A549 (cell line): ENCODE data around the gene HCRTR1.

Experiments used
- BHLHE40 ChIP-seq: IDR thresholded peaks from 2 replicates; pipeline ENCODE4 v1.6.1; 2012; ENCODE audit warnings: low read depth, low read length, inconsistent platforms
- CEBPB ChIP-seq, 2 experiments: fragments of >200 bp in 1 of 2; sonication (Bioruptor Twin) in 1 of 2; formaldehyde crosslinking in 1 of 2; IDR thresholded peaks; 2 replicates each; pipeline ENCODE4 v1.6.1; 2012 to 2016
- EP300 ChIP-seq, 2 experiments: fragments of >200 bp; sonication (Bioruptor Twin); formaldehyde crosslinking; IDR thresholded peaks; 2 replicates in 1 of 2; 3 replicates in 1 of 2; pipeline ENCODE4 v1.6.1; 2016 to 2017
- FOSB ChIP-seq: fragments of 250-450 bp; sonication (Bioruptor Pico); IDR thresholded peaks from 2 replicates; pipeline ENCODE4 v1.5.0; 2020; ENCODE audit warnings: mild to moderate bottlenecking, moderate library complexity
- HOXB13 ChIP-seq: fragments of 250-450 bp; sonication (Bioruptor Pico); IDR thresholded peaks from 2 replicates; pipeline ENCODE4 v1.5.0; 2020; ENCODE audit warnings: low read depth, mild to moderate bottlenecking, moderate library complexity
- JUN ChIP-seq, 2 experiments: fragments of >200 bp; sonication (Bioruptor Twin); formaldehyde crosslinking; IDR thresholded peaks; 2 replicates in 1 of 2; 3 replicates in 1 of 2; pipeline ENCODE4 v1.6.1; 2016 to 2017
- KDM5A ChIP-seq: fragments of 200-600 bp; sonication (generic); IDR thresholded peaks from 2 replicates; pipeline ENCODE4 v1.6.1; 2016; ENCODE audit warnings: antibody characterized with exemption, mild to moderate bottlenecking
- MAFK ChIP-seq: fragments of 450-650 bp; IDR thresholded peaks from 2 replicates; pipeline ENCODE4 v1.6.1; 2014; ENCODE audit not compliant: partially characterized antibody
- MAZ ChIP-seq: fragments of 150-350 bp; IDR thresholded peaks from 2 replicates; pipeline ENCODE4 v1.6.1; 2014; ENCODE audit warnings: antibody characterized with exemption, low read depth, low read length, borderline replicate concordance
- POLR2A ChIP-seq: IDR thresholded peaks from 2 replicates; pipeline ENCODE4 v1.6.1; 2012; ENCODE audit warnings: mild to moderate bottlenecking, low read length
- RAD21 ChIP-seq, 2 experiments: fragments of >200 bp in 1 of 2; sonication (Bioruptor Twin) in 1 of 2; formaldehyde crosslinking in 1 of 2; IDR thresholded peaks in 1 of 2; conservative IDR thresholded peaks in 1 of 2; 2 replicates in 1 of 2; 3 replicates in 1 of 2; pipeline ENCODE4 v1.6.1; 2012 to 2018; ENCODE audit warnings: inconsistent platforms in 1 of 2
- TF ChIP-seq, protein P1 (sequence below): fragments of >200 bp; sonication (Bioruptor Twin); formaldehyde crosslinking; IDR thresholded peaks from 3 replicates; pipeline ENCODE4 v1.5.1; 2016
- TF ChIP-seq, protein P2 (sequence below): fragments of 200-600 bp; sonication (generic); IDR thresholded peaks from 2 replicates; pipeline ENCODE4 v1.6.1; 2016; ENCODE audit warnings: antibody characterized with exemption, mild to moderate bottlenecking, moderate library complexity

DNA sequence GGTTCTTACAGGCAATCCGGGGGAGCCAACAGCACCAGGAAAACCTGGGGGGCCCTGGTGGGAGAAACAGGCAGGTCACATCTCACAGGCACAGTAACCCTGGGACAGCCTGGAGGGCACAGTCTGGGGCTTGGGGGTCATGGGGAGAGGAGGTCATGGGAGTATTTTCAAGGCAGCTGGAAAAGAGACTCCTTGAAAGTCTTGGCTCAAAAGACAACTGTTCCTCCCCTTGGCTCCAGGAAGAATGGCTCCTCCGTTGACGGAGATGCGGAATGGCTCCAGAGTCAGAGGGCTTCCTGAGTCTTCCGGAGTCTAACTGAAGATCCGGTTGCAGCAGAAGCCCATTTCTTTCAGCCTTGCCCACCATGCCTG, 53.1 kb downstream of the HCRTR1 start:
- TF ChIP-seq, protein P1, sequence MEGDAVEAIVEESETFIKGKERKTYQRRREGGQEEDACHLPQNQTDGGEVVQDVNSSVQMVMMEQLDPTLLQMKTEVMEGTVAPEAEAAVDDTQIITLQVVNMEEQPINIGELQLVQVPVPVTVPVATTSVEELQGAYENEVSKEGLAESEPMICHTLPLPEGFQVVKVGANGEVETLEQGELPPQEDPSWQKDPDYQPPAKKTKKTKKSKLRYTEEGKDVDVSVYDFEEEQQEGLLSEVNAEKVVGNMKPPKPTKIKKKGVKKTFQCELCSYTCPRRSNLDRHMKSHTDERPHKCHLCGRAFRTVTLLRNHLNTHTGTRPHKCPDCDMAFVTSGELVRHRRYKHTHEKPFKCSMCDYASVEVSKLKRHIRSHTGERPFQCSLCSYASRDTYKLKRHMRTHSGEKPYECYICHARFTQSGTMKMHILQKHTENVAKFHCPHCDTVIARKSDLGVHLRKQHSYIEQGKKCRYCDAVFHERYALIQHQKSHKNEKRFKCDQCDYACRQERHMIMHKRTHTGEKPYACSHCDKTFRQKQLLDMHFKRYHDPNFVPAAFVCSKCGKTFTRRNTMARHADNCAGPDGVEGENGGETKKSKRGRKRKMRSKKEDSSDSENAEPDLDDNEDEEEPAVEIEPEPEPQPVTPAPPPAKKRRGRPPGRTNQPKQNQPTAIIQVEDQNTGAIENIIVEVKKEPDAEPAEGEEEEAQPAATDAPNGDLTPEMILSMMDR, result no peak
- TF ChIP-seq HOXB13 (CRISPR knock-in tag) (no peak), POLR2A (no peak), RAD21 (conservative IDR thresholded peaks at IDR 0.05 in 1 of 2, IDR thresholded peaks at IDR 0.05 in 1 of 2) (no peak), JUN (IDR thresholded peaks at IDR 0.05) (no peak), CEBPB (IDR thresholded peaks at IDR 0.05) (no peak), MAFK (no peak), BHLHE40 (no peak), FOSB (CRISPR knock-in tag) (no peak), MAZ (no peak), KDM5A (no peak), EP300 (IDR thresholded peaks at IDR 0.05) (no peak)
- TF ChIP-seq, protein P2, sequence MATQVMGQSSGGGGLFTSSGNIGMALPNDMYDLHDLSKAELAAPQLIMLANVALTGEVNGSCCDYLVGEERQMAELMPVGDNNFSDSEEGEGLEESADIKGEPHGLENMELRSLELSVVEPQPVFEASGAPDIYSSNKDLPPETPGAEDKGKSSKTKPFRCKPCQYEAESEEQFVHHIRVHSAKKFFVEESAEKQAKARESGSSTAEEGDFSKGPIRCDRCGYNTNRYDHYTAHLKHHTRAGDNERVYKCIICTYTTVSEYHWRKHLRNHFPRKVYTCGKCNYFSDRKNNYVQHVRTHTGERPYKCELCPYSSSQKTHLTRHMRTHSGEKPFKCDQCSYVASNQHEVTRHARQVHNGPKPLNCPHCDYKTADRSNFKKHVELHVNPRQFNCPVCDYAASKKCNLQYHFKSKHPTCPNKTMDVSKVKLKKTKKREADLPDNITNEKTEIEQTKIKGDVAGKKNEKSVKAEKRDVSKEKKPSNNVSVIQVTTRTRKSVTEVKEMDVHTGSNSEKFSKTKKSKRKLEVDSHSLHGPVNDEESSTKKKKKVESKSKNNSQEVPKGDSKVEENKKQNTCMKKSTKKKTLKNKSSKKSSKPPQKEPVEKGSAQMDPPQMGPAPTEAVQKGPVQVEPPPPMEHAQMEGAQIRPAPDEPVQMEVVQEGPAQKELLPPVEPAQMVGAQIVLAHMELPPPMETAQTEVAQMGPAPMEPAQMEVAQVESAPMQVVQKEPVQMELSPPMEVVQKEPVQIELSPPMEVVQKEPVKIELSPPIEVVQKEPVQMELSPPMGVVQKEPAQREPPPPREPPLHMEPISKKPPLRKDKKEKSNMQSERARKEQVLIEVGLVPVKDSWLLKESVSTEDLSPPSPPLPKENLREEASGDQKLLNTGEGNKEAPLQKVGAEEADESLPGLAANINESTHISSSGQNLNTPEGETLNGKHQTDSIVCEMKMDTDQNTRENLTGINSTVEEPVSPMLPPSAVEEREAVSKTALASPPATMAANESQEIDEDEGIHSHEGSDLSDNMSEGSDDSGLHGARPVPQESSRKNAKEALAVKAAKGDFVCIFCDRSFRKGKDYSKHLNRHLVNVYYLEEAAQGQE, result no peak
